Mucosa of descending colon (tissue), 3 donors: Measurements from ENCODE around the gene UNC13A. TPM values are rescaled to one million over a fixed set of nuclear protein-coding genes. Genes with fewer than 3 reads are reported as not detected.
"Not testable (repeated sequence)": the region's sequence is repeated elsewhere in the genome, so short reads cannot be mapped to it uniquely, and the experiment has no call there.

ENCODE experiments used
- ATAC-seq: fragments of 200-7000 bp; cut with Tn5 transposase; one replicate; pipeline ENCODE4 v1.9.1; 2020; ENCODE audit warnings: mild to moderate bottlenecking, moderate library complexity
- DNase-seq, 3 donors: peaks; one replicate each; pipeline ENCODE4 v3.0.0-alpha.2; 2020
- H3K36me3 ChIP-seq: fragments of 200-600 bp; one replicate; pipeline ENCODE4 v1.8.0; 2021; ENCODE audit warnings: low read depth, mild to moderate bottlenecking
- H3K4me1 ChIP-seq: fragments of 200-600 bp; one replicate; pipeline ENCODE4 v1.8.0; 2021; ENCODE audit warnings: low read depth, mild to moderate bottlenecking
- H3K4me3 ChIP-seq: fragments of 200-600 bp; one replicate; pipeline ENCODE4 v1.8.0; 2021; ENCODE audit warnings: mild to moderate bottlenecking
- H3K9me3 ChIP-seq: fragments of 200-600 bp; one replicate; pipeline ENCODE4 v1.8.0; 2021; ENCODE audit warnings: mild to moderate bottlenecking
- CTCF ChIP-seq: fragments of 200-600 bp; IDR thresholded peaks from one replicate; pipeline ENCODE4 v1.8.0; 2022; ENCODE audit warnings: antibody characterized with exemption, mild to moderate bottlenecking
- intact Hi-C, 2 donors: fragments of 100-400 bp; cut with DNase I in 1 of 2; cut with micrococcal nuclease in 1 of 2; formaldehyde crosslinking; loops; one replicate each; pipeline versions ENCODE4 v1.11.0 to v1.11.1; 2022; cut with DNase I, micrococcal nuclease
- total RNA-seq, 3 donors: library from RNA; stranded (reverse); fragmentation: NEBNext Ultra II Directional in 2 of 3; extraction: Animal tissue kit (Norgen Biotek cat#: 25700) in 2 of 3; gene quantifications; one replicate each; pipeline versions ENCODE4 v1.2.1 to v1.2.4, GENCODE V29; 2021 to 2023
- donor health status: DM: no; HTN: no; CAD: no; lungs with moderate emphysema.
- donor health status: DM: no; HTN: no; CAD: no.
- donor health status: DM: no; HTN: yes; CAD: no.

The UNC13A gene
- total RNA-seq, 3 donors from 2014 or later: 0.53 to 0.85 (median 0.72) TPM

GRCh38 chr19:17570791-17571190, 117.4 kb downstream of the UNC13A start:
- intact Hi-C loops: no loop called here
- DNase-seq: no peak
- no peak for ATAC-seq
- H3K9me3 ChIP-seq: no peaks in the 10 kb centered on the region
- H3K4me3 ChIP-seq: no peak overlapping the region
- no peak for TF ChIP-seq CTCF
- peaks cover 10% of the 10 kb centered on the region for H3K36me3 ChIP-seq
- H3K4me1 ChIP-seq: no peaks in the 10 kb centered on the region

GRCh38 chr19:17570291-17570690, 117.9 kb downstream of the UNC13A start:
- DNase-seq, H3K4me3 ChIP-seq, H3K4me1 ChIP-seq, H3K36me3 ChIP-seq, H3K9me3 ChIP-seq, ATAC-seq, intact Hi-C loops: not testable (repeated sequence)

- Histone ChIP-seq H3K36me3 (peaks cover 10% of the 10 kb centered on the region), H3K4me3 (no peak overlapping the region), H3K4me1 (no peaks in the 10 kb centered on the region), H3K9me3 (no peaks in the 10 kb centered on the region)
- DNase-seq: no peak
- TF ChIP-seq CTCF: no peak
- ATAC-seq: no peak
- intact Hi-C loops: no loop called here
Measured at GRCh38 chr19:17567940-17568339, 120.2 kb downstream of the UNC13A start.

- TF ChIP-seq CTCF: no peak
- intact Hi-C loops: no loop called here
- H3K4me1 ChIP-seq: no peaks in the 10 kb centered on the region
- DNase-seq (no peak), ATAC-seq (no peak)
- peaks cover 3% of the 10 kb centered on the region for H3K36me3 ChIP-seq
- no peak overlapping the region for H3K4me3 ChIP-seq
- no peaks in the 10 kb centered on the region for H3K9me3 ChIP-seq
Measured at GRCh38 chr19:17565611-17566010, 122.5 kb downstream of the UNC13A start.

GRCh38 chr19:17564781-17565180, 123.4 kb downstream of the UNC13A start:
- TF ChIP-seq CTCF: no peak
- no peak for DNase-seq
- intact Hi-C loops: no loop called here
- Histone ChIP-seq H3K36me3 (peaks cover 3% of the 10 kb centered on the region), H3K4me1 (no peaks in the 10 kb centered on the region), H3K4me3 (no peak overlapping the region), H3K9me3 (no peaks in the 10 kb centered on the region)
- ATAC-seq: no peak

GRCh38 chr19:17562561-17562960, 125.6 kb downstream of the UNC13A start:
- intact Hi-C loops: no loop called here
- ATAC-seq (no peak), DNase-seq (no peak)
- Histone ChIP-seq H3K36me3 (no peaks in the 10 kb centered on the region), H3K4me3 (no peak overlapping the region), H3K4me1 (no peaks in the 10 kb centered on the region), H3K9me3 (no peaks in the 10 kb centered on the region)
- no peak for TF ChIP-seq CTCF
